Fibroblast of the aortic adventitia (primary cell): Measurements from ENCODE around the gene UBE3B. TPM values are rescaled to one million over a fixed set of nuclear protein-coding genes. Genes with fewer than 3 reads are reported as not detected.
A peak's percentile ranks its signal among the peaks of the same experiment; 100 is the strongest.

Experiments used
- DNase-seq: peaks from one replicate; pipeline ENCODE4 v3.0.0-alpha.2; 2010; ENCODE audit warnings: low read depth
- H3K4me3 ChIP-seq: 2 replicates; pipeline ENCODE4 v1.5.1; 2011; ENCODE audit warnings: low read depth, mild to moderate bottlenecking, control low read depth, low read length, moderate library complexity
- total RNA-seq: library from RNA; depleted of rRNA; stranded (reverse); fragments of >200 nt; gene quantifications from 2 replicates; pipeline ENCODE4 v1.2.3, GENCODE V29; 2012; ENCODE audit warnings: low replicate concordance
- TF ChIP-seq, protein P1 (sequence below): IDR thresholded peaks from 2 replicates; pipeline ENCODE4 v1.5.1; 2011; ENCODE audit warnings: mild to moderate bottlenecking, low read length, control low read depth, inconsistent platforms; ENCODE audit not compliant: insufficient read depth

Gene UBE3B
- total RNA-seq, 1 donor, result 43.0 TPM

DNA sequence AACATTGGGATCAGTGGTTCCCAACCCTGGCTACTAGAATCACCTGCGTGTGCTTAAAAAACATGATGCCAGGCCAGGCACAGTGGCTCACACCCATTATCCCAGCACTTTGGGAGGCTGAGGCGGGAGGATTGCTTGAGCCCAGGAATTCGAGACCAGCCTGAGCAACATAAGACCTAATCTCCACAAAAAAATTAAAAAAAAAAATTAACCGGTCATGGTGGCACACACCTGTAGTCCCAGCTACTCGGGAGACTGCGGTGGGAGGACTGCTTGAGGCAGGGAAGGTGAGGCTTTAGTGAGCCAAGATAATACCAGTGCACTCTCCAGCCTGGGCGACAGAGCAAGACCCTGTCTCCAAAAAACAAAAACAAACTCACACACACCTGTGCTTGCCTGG is 2.3 kb upstream of the UBE3B start:
- no peak for DNase-seq
- H3K4me3 ChIP-seq, result no peak overlapping the region
- TF ChIP-seq, protein P1, sequence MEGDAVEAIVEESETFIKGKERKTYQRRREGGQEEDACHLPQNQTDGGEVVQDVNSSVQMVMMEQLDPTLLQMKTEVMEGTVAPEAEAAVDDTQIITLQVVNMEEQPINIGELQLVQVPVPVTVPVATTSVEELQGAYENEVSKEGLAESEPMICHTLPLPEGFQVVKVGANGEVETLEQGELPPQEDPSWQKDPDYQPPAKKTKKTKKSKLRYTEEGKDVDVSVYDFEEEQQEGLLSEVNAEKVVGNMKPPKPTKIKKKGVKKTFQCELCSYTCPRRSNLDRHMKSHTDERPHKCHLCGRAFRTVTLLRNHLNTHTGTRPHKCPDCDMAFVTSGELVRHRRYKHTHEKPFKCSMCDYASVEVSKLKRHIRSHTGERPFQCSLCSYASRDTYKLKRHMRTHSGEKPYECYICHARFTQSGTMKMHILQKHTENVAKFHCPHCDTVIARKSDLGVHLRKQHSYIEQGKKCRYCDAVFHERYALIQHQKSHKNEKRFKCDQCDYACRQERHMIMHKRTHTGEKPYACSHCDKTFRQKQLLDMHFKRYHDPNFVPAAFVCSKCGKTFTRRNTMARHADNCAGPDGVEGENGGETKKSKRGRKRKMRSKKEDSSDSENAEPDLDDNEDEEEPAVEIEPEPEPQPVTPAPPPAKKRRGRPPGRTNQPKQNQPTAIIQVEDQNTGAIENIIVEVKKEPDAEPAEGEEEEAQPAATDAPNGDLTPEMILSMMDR, result no peak

DNA sequence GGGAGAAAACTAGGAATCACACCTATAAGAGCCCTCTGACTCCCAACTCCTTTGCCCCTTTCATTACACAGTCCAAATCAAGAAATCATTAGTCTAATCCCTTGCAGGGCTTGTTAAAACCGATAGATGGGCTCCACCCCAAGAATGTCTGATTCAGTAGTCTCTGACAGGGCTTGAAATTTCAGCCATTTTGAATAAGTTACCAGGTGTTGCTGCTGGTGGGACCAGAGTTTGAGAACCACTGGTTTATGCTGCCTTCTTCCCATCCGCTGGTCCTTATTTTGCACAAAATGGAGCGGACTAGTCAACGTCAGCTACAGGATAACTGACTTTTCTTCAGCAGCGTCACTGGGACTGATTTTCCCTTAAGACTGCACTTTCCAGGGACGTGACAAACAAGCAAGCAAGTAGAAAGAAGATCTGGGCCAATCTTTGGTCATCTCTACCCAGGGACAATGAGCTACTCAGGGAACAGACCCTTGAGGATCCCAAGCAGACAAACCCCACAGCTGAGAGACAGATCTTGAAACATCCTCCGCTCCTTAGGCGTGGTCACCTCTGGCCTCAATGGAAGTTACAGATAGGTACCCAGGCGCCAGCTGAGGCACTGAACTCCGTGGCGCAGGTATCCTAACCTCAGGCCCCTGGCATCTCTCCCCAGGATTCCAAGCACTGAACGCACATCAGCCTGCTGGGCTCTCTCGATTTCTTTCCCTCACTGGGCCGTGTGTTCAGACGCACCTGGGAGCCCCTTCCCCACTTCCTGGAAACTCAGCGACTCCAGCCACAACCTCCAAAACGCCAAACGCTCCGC is 1.2 kb upstream of the UBE3B start:
- DNase-seq, result peak; percentile 38
- TF ChIP-seq, protein P1, result no peak

DNA sequence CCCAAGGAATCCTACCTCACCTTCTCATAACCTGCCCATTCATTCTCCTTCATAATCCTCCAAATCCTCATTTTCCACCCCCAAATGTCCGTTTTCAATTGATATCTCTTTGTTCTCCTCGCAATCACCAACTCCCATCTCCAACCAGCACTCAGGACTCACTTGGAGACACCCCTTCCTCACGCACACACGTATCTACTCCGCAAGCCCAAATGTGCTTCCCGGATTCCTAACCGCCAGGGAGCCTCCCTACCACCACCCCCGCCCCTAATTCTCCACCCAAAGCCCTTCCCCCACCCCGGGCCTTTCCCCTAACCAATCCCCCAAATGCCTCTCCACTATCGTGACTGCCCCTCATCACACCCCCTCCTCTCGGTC is 638 bp upstream of the UBE3B start:
- TF ChIP-seq, protein P1, result no peak
- peak overlapping the region; percentile 97 for H3K4me3 ChIP-seq
- DNase-seq, result no peak

More for the DNA sequence above, 1.2 kb upstream of the UBE3B start:
- peak overlapping the region; percentile 97 for H3K4me3 ChIP-seq

DNA sequence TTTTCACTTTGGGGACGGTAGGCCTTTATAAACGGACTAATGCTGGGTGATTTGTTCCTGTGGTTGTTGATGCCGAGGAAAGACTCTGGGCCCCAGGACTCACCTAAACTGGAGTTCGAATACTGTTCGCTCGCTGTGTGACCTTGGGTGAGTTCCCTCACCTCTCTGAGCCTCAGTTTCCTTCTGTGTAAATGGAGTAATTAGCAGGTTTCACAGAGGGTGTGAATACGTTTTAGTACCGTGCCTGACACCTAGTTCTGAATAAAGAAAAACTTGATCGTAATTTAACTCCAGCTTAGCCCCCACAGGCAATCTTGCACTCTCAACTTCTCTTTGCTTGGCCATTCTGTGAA is 505 bp downstream of the UBE3B start:
- peak overlapping the region; percentile 97 for H3K4me3 ChIP-seq
- no peak for DNase-seq
- TF ChIP-seq, protein P1, result no peak

DNA sequence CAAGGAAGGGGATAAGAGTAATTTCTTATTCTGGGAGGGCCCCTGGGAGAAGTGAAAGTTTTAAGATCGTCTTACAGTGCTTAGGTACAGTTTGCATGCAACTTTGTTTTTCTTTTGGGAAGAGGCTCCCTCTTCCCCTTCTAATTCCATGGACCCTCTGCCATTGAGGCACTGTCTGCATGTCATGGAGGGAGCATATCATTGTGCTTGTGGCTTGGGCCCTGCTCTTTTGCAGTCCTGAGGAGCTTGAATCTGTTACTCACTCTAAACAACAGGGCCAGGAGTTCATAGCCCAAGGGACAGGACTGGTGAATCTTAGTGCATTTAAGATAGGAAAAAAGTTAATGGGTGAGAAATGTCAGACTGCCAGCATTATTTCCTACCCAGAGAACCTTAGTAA is 2.3 kb downstream of the UBE3B start:
- TF ChIP-seq, protein P1, result no peak
- no peak overlapping the region for H3K4me3 ChIP-seq
- no peak for DNase-seq

DNA sequence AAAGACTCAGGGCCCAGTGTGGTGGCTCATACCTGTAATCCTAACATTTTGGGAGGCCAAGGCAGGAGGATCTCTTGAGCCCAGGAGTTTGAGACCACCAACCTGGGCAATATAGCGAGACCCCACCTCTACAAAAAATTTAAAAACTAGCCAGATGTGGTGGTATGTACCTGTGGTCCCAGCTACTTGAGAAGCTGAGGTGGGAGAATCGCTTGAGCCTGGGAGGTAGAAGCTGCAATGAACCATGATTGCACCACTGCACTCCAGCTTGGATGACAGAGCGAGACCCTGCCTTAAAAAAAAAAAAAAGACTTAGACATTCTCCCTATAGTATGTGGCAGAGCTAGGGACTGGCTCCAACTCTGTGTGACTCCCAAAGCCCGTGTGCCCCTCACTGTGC is 2.9 kb downstream of the UBE3B start:
- TF ChIP-seq, protein P1, result no peak
- no peak for DNase-seq
- H3K4me3 ChIP-seq, result no peak overlapping the region

DNA sequence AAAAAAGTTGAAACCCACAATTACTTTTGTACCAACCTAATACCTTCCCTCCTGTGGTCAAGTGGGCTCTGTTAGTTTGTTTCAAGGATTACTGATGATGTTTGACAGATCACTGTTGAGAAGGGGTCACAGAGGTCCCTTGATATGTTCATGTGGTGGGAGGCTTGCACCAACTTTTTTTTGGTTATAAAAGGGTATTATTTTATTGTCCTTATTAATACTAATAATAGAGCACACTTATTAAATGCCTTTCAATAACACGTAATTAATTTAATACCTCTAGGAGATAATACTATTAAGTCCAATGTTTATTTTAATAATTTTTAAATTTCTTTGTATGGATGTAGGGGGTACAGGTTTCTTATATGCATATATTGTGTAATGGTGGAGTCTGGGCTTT is 4.4 kb downstream of the UBE3B start:
- no peak for DNase-seq
- H3K4me3 ChIP-seq, result no peak overlapping the region
- TF ChIP-seq, protein P1, result no peak
